IMR-90 (cell line): ENCODE measurements around the gene LIMS4. TPM values are rescaled to one million over a fixed set of nuclear protein-coding genes. Genes with fewer than 3 reads are reported as not detected.
"Not testable (repeated sequence)": the region's sequence is repeated elsewhere in the genome, so short reads cannot be mapped to it uniquely, and the experiment has no call there.

ENCODE experiments used
- ATAC-seq: fragments of 200-7000 bp; cut with Tn5 transposase; 2 replicates; pipeline ENCODE4 v1.9.1; 2020; ENCODE audit warnings: low read depth, mild to moderate bottlenecking, moderate library complexity
- BruUV-seq: library from RNA; stranded (reverse); fragments of 400-500 nt; replicated peaks from 2 replicates; lab custom pipeline; 2021; lab: Mats Ljungman, UMichigan
- CTCF ChIA-PET: fragments of 300-600 bp; formaldehyde crosslinking; extraction: SDS; loops from one replicate; lab custom pipeline; 2021; ENCODE audit warnings: antibody characterized with exemption; lab: Yijun Ruan, JAX
- POLR2A ChIA-PET: fragments of 300-600 bp; sonication (Branson Sonifier 250); formaldehyde crosslinking; loops from one replicate; lab custom pipeline; 2022; ENCODE audit warnings: antibody characterized with exemption; ENCODE audit not compliant: unreplicated experiment; lab: Charles Lee
- DNase-seq: peaks from one replicate; pipeline ENCODE4 v3.0.0; 2013
- H2AFZ ChIP-seq: replicated peaks from 2 replicates; pipeline ENCODE3; 2013; ENCODE audit warnings: low read length, mild to moderate bottlenecking; ENCODE audit not compliant: poor library complexity
- H2AK5ac ChIP-seq: 2 replicates; pipeline ENCODE4 v1.6.1; 2013; ENCODE audit warnings: low read depth, low read length, inconsistent platforms
- H2AK9ac ChIP-seq: replicated peaks from 2 replicates; pipeline ENCODE3; 2013; ENCODE audit warnings: mild to moderate bottlenecking, low read depth, low read length, moderate library complexity; ENCODE audit not compliant: poor library complexity
- H2BK120ac ChIP-seq: 2 replicates; pipeline ENCODE4 v1.6.1; 2013; ENCODE audit warnings: low read depth, low read length, inconsistent platforms
- H2BK15ac ChIP-seq: 3 replicates; pipeline ENCODE4 v1.6.1; 2013; ENCODE audit warnings: low read depth, low read length, inconsistent platforms
- H2BK20ac ChIP-seq: 2 replicates; pipeline ENCODE4 v1.6.1; 2013; ENCODE audit warnings: low read depth, mild to moderate bottlenecking, inconsistent platforms, low read length, moderate library complexity
- H2BK5ac ChIP-seq: 2 replicates; pipeline ENCODE4 v1.6.1; 2013; ENCODE audit warnings: mild to moderate bottlenecking, low read depth, low read length, inconsistent platforms; ENCODE audit not compliant: poor library complexity, severe bottlenecking
- H3K14ac ChIP-seq: replicated peaks from 2 replicates; pipeline ENCODE4 v1.6.1; 2013; ENCODE audit warnings: low read depth, low read length, inconsistent platforms
- H3K18ac ChIP-seq: 2 replicates; pipeline ENCODE4 v1.6.1; 2013; ENCODE audit warnings: low read depth, low read length, control low read depth
- H3K23ac ChIP-seq: 2 replicates; pipeline ENCODE4 v1.6.1; 2013; ENCODE audit warnings: low read depth, low read length, inconsistent platforms
- H3K27ac ChIP-seq: 2 replicates; pipeline ENCODE4 v1.5.1; 2013; ENCODE audit warnings: mild to moderate bottlenecking, control low read depth, low read length; ENCODE audit not compliant: insufficient read depth
- H3K27me3 ChIP-seq: 2 replicates; pipeline ENCODE4 v1.6.1; 2013; ENCODE audit warnings: low read length; ENCODE audit not compliant: control insufficient read depth, insufficient read depth
- H3K36me3 ChIP-seq: 2 replicates; pipeline ENCODE4 v1.6.1; 2013; ENCODE audit warnings: low read length, mixed read lengths; ENCODE audit not compliant: control insufficient read depth, insufficient read depth
- H3K4ac ChIP-seq: 2 replicates; pipeline ENCODE4 v1.6.1; 2013; ENCODE audit warnings: low read depth, low read length, inconsistent platforms
- H3K4me1 ChIP-seq: 2 replicates; pipeline ENCODE4 v1.6.1; 2013; ENCODE audit warnings: low read length, mixed read lengths; ENCODE audit not compliant: control insufficient read depth, insufficient read depth
- H3K4me2 ChIP-seq: 2 replicates; pipeline ENCODE4 v1.6.1; 2013; ENCODE audit warnings: low read depth, mild to moderate bottlenecking, control low read depth, low read length, moderate library complexity
- H3K4me3 ChIP-seq: 2 replicates; pipeline ENCODE4 v1.5.1; 2013; ENCODE audit warnings: low read depth, mild to moderate bottlenecking, control low read depth, low read length, moderate library complexity; ENCODE audit not compliant: insufficient read depth
- H3K56ac ChIP-seq: 2 replicates; pipeline ENCODE4 v1.6.1; 2013; ENCODE audit warnings: low read length, inconsistent platforms; ENCODE audit not compliant: insufficient read depth; ENCODE audit errors: extremely low read depth
- H3K79me1 ChIP-seq, 2 experiments: 2 replicates each; pipeline ENCODE4 v1.6.1; 2013; ENCODE audit warnings: low read length in 2 of 2, inconsistent platforms in 1 of 2, low read depth in 1 of 2
- H3K9ac ChIP-seq: 2 replicates; pipeline ENCODE4 v1.6.1; 2013; ENCODE audit warnings: low read depth, low read length, control low read depth
- H3K9me1 ChIP-seq: 2 replicates; pipeline ENCODE4 v1.6.1; 2013; ENCODE audit warnings: low read length, inconsistent platforms; ENCODE audit not compliant: insufficient read depth
- H3K9me3 ChIP-seq: 2 replicates; pipeline ENCODE4 v1.6.1; 2013; ENCODE audit warnings: low read length; ENCODE audit not compliant: control insufficient read depth, insufficient read depth
- H4K20me1 ChIP-seq: 2 replicates; pipeline ENCODE4 v1.6.1; 2013; ENCODE audit warnings: low read length, inconsistent platforms; ENCODE audit not compliant: insufficient read depth
- H4K5ac ChIP-seq: 2 replicates; pipeline ENCODE4 v1.6.1; 2013; ENCODE audit warnings: mild to moderate bottlenecking, low read depth, low read length, control low read depth
- H4K8ac ChIP-seq, 2 experiments: 2 replicates each; pipeline ENCODE4 v1.6.1; 2013; ENCODE audit warnings: low read depth in 2 of 2, low read length in 2 of 2, control low read depth in 1 of 2, inconsistent platforms in 1 of 2
- H4K91ac ChIP-seq: 2 replicates; pipeline ENCODE4 v1.6.1; 2013; ENCODE audit warnings: low read depth, low read length, inconsistent platforms; ENCODE audit not compliant: insufficient read depth
- WGBS, 2 experiments: methylation state at CpG; one replicate each; pipeline versions ENCODE4 v1.1.5 to v1.1.7; 2013; ENCODE audit warnings: missing lambda C conversion rate in 2 of 2; ENCODE audit not compliant: insufficient read length in 1 of 2; ENCODE audit errors: extremely low coverage in 2 of 2; 5-methylcytosine and 5-hydroxymethylcytosine counted together
- dilution Hi-C: fragments of 300-500 bp; cut with HindIII; formaldehyde crosslinking; loops from one replicate; pipeline ENCODE4 v1.14.3; 2018; ENCODE audit warnings: low sequenced_read_pairs; ENCODE audit not compliant: unreplicated experiment
- in situ Hi-C: fragments of 300-500 bp; cut with MboI; formaldehyde crosslinking; loops from 3 replicates; pipeline ENCODE4 v1.14.3; 2019; ENCODE audit warnings: low sequenced_read_pairs, inconsistent platforms, mixed read lengths
- intact Hi-C: fragments of 100-400 bp; cut with micrococcal nuclease; formaldehyde crosslinking; loops from 2 replicates; pipeline ENCODE4 v1.10.0; 2022
- polyA plus RNA-seq, 3 experiments: library from polyadenylated mRNA; depleted of rRNA; stranded (reverse); fragments of >200 nt; gene quantifications; 2 replicates each; pipeline ENCODE4 v1.2.3, GENCODE V29; 2012; ENCODE audit warnings: low replicate concordance in 1 of 3
- total RNA-seq: library from RNA; depleted of rRNA; stranded (reverse); fragments of >200 nt; gene quantifications from 2 replicates; pipeline ENCODE4 v1.2.3, GENCODE V29; 2012

LIMS4 gene
- total and polyA plus RNA-seq, 2 of the 4 experiments (the other 2 are of a cell fraction) = 3.6 to 5.2 TPM

- H3K27me3 ChIP-seq, dilution Hi-C loops, H3K79me1 ChIP-seq, H3K14ac ChIP-seq, H3K4me2 ChIP-seq, H3K9me1 ChIP-seq, H4K20me1 ChIP-seq, H2BK5ac ChIP-seq, H3K4me3 ChIP-seq, intact Hi-C loops, H4K91ac ChIP-seq, in situ Hi-C loops, H2AK5ac ChIP-seq, H3K9ac ChIP-seq, POLR2A ChIA-PET, CTCF ChIA-PET, DNase-seq, BruUV-seq, H2BK20ac ChIP-seq, H2AK9ac ChIP-seq, H2BK120ac ChIP-seq, H3K23ac ChIP-seq, H3K9me3 ChIP-seq, H3K56ac ChIP-seq, H4K8ac ChIP-seq, H4K5ac ChIP-seq, H3K27ac ChIP-seq, H2AFZ ChIP-seq, H3K4me1 ChIP-seq, ATAC-seq, H3K4ac ChIP-seq, H3K18ac ChIP-seq, H2BK15ac ChIP-seq, H3K36me3 ChIP-seq: not testable (repeated sequence)
- WGBS, 2 experiments = no CpG with 5 or more reads among the region's 9 CpGs
Measured at GRCh38 chr2:110420641-110421354, 51.8 kb downstream of the LIMS4 start.

GRCh38 chr2:110407142-110407541, 65.5 kb downstream of the LIMS4 start:
- H2BK20ac ChIP-seq, H4K8ac ChIP-seq, H4K20me1 ChIP-seq, ATAC-seq, H3K9ac ChIP-seq, H3K23ac ChIP-seq, H2AFZ ChIP-seq, H4K91ac ChIP-seq, BruUV-seq, DNase-seq, H3K27ac ChIP-seq, intact Hi-C loops, H3K36me3 ChIP-seq, H4K5ac ChIP-seq, dilution Hi-C loops, H3K4me1 ChIP-seq, H3K9me1 ChIP-seq, in situ Hi-C loops, H3K18ac ChIP-seq, H2BK15ac ChIP-seq, H3K27me3 ChIP-seq, H3K4me3 ChIP-seq, H3K56ac ChIP-seq, CTCF ChIA-PET, H2AK5ac ChIP-seq, H3K79me1 ChIP-seq, H2BK120ac ChIP-seq, H2BK5ac ChIP-seq, H3K9me3 ChIP-seq, H2AK9ac ChIP-seq, H3K4ac ChIP-seq, H3K4me2 ChIP-seq, POLR2A ChIA-PET, H3K14ac ChIP-seq: not testable (repeated sequence)
- no CpG with 5 or more reads among the region's 1 CpG for whole genome bisulfite sequencing, 2 experiments
